ENCODE results near the gene FRMD3. TPM values are rescaled to one million over a fixed set of nuclear protein-coding genes. Genes with fewer than 3 reads are reported as not detected.

Gene FRMD3
- total RNA-seq, 1 donor from 2014 or later: 0.34 TPM

- intact Hi-C loops (cut with micrococcal nuclease): no loop called here
- Mint-ChIP-seq H3K27ac (no peak overlapping the region), H3K27me3 (ENCODE audit: low read depth) (no peaks in the 10 kb centered on the region), H3K9me3 (no peaks in the 10 kb centered on the region), H3K36me3 (ENCODE audit: low read depth) (no peaks in the 10 kb centered on the region), H3K4me3 (ENCODE audit: low read depth) (no peak overlapping the region), H3K4me1 (ENCODE audit: low read depth) (no peaks in the 10 kb centered on the region)
- DNase-seq (ENCODE audit: low spot score): no peak
Measured at GRCh38 chr9:83349031-83349430, 189.2 kb downstream of the FRMD3 start.

- no peaks in the 10 kb centered on the region for H3K4me1 Mint-ChIP-seq (ENCODE audit: low read depth)
- intact Hi-C loops (cut with micrococcal nuclease): no loop called here
- no peaks in the 10 kb centered on the region for H3K36me3 Mint-ChIP-seq (ENCODE audit: low read depth)
- H3K4me3 Mint-ChIP-seq (ENCODE audit: low read depth): no peak overlapping the region
- no peaks in the 10 kb centered on the region for H3K9me3 Mint-ChIP-seq
- H3K27me3 Mint-ChIP-seq (ENCODE audit: low read depth): no peaks in the 10 kb centered on the region
- H3K27ac Mint-ChIP-seq: no peak overlapping the region
- DNase-seq (ENCODE audit: low spot score): no peak
Measured at GRCh38 chr9:83346655-83347420, 191.4 kb downstream of the FRMD3 start.

GRCh38 chr9:83343366-83343999 lies 194.7 kb downstream of the FRMD3 start:
- no peaks in the 10 kb centered on the region for H3K9me3 Mint-ChIP-seq
- no peaks in the 10 kb centered on the region for H3K27me3 Mint-ChIP-seq (ENCODE audit: low read depth)
- intact Hi-C loops (cut with micrococcal nuclease): no loop called here
- H3K36me3 Mint-ChIP-seq (ENCODE audit: low read depth): no peaks in the 10 kb centered on the region
- no peaks in the 10 kb centered on the region for H3K4me1 Mint-ChIP-seq (ENCODE audit: low read depth)
- no peak for DNase-seq (ENCODE audit: low spot score)
- no peak overlapping the region for H3K27ac Mint-ChIP-seq
- H3K4me3 Mint-ChIP-seq (ENCODE audit: low read depth): no peak overlapping the region

GRCh38 chr9:83342731-83343130 lies 195.5 kb downstream of the FRMD3 start:
- no peak for DNase-seq (ENCODE audit: low spot score)
- intact Hi-C loops (cut with micrococcal nuclease): no loop called here
- H3K27me3 Mint-ChIP-seq (ENCODE audit: low read depth): no peaks in the 10 kb centered on the region
- no peak overlapping the region for H3K27ac Mint-ChIP-seq
- H3K36me3 Mint-ChIP-seq (ENCODE audit: low read depth): no peaks in the 10 kb centered on the region
- H3K9me3 Mint-ChIP-seq: no peaks in the 10 kb centered on the region
- no peak overlapping the region for H3K4me3 Mint-ChIP-seq (ENCODE audit: low read depth)
- H3K4me1 Mint-ChIP-seq (ENCODE audit: low read depth): no peaks in the 10 kb centered on the region

- Mint-ChIP-seq H3K36me3 (ENCODE audit: low read depth) (no peaks in the 10 kb centered on the region), H3K27ac (no peak overlapping the region), H3K9me3 (no peaks in the 10 kb centered on the region)
Measured at GRCh38 chr9:83342006-83342405, 196.2 kb downstream of the FRMD3 start.

GRCh38 chr9:83340451-83340850 lies 197.8 kb downstream of the FRMD3 start:
- Mint-ChIP-seq H3K27me3 (ENCODE audit: low read depth) (no peaks in the 10 kb centered on the region), H3K27ac (no peak overlapping the region), H3K4me1 (ENCODE audit: low read depth) (peaks cover 6% of the 10 kb centered on the region), H3K4me3 (ENCODE audit: low read depth) (no peak overlapping the region), H3K36me3 (ENCODE audit: low read depth) (no peaks in the 10 kb centered on the region), H3K9me3 (no peaks in the 10 kb centered on the region)
- intact Hi-C loops (cut with micrococcal nuclease): no loop called here
- DNase-seq (ENCODE audit: low spot score): no peak

More at GRCh38 chr9:83342006-83342405, 196.2 kb downstream of the FRMD3 start:
- H3K4me3 Mint-ChIP-seq (ENCODE audit: low read depth): no peak overlapping the region
- peaks cover 2% of the 10 kb centered on the region for H3K4me1 Mint-ChIP-seq (ENCODE audit: low read depth)
- no peak for DNase-seq (ENCODE audit: low spot score)
- H3K27me3 Mint-ChIP-seq (ENCODE audit: low read depth): no peaks in the 10 kb centered on the region
- intact Hi-C loops (cut with micrococcal nuclease): no loop called here

GRCh38 chr9:83339435-83339834 lies 198.8 kb downstream of the FRMD3 start:
- DNase-seq (ENCODE audit: low spot score): no peak
- peaks cover 6% of the 10 kb centered on the region for H3K4me1 Mint-ChIP-seq (ENCODE audit: low read depth)
- no peaks in the 10 kb centered on the region for H3K36me3 Mint-ChIP-seq (ENCODE audit: low read depth)
- no peak overlapping the region for H3K27ac Mint-ChIP-seq
- intact Hi-C loops (cut with micrococcal nuclease): loop anchor here (5.0 to 10.0 kb wide), 2 partner anchors 133 to 585 kb away; partner anchors contain the start of gene KIF27
- H3K4me3 Mint-ChIP-seq (ENCODE audit: low read depth): no peak overlapping the region
- H3K9me3 Mint-ChIP-seq: no peaks in the 10 kb centered on the region
- H3K27me3 Mint-ChIP-seq (ENCODE audit: low read depth): no peaks in the 10 kb centered on the region

GRCh38 chr9:83336706-83337105 lies 201.5 kb downstream of the FRMD3 start:
- Mint-ChIP-seq H3K9me3 (no peaks in the 10 kb centered on the region), H3K36me3 (ENCODE audit: low read depth) (no peaks in the 10 kb centered on the region), H3K4me3 (ENCODE audit: low read depth) (no peak overlapping the region), H3K27me3 (ENCODE audit: low read depth) (no peaks in the 10 kb centered on the region), H3K27ac (no peak overlapping the region), H3K4me1 (ENCODE audit: low read depth) (peaks cover 11% of the 10 kb centered on the region)
- intact Hi-C loops (cut with micrococcal nuclease): loop anchor here (5.0 to 10.0 kb wide), 2 partner anchors 136 to 588 kb away; partner anchors contain the start of gene KIF27
- no peak for DNase-seq (ENCODE audit: low spot score)

GRCh38 chr9:83334320-83334719 lies 203.9 kb downstream of the FRMD3 start:
- Mint-ChIP-seq H3K9me3 (no peaks in the 10 kb centered on the region), H3K27ac (no peak overlapping the region), H3K27me3 (ENCODE audit: low read depth) (no peaks in the 10 kb centered on the region), H3K4me3 (ENCODE audit: low read depth) (no peak overlapping the region), H3K36me3 (ENCODE audit: low read depth) (no peaks in the 10 kb centered on the region), H3K4me1 (ENCODE audit: low read depth) (peaks cover 11% of the 10 kb centered on the region)
- intact Hi-C loops (cut with micrococcal nuclease): loop anchor here (1.0 to 10.0 kb wide), 3 partner anchors 210 to 590 kb away; partner anchors contain the start of gene KIF27
- peak; percentile 55 for DNase-seq (ENCODE audit: low spot score)

GRCh38 chr9:83330207-83331196 lies 207.7 kb downstream of the FRMD3 start:
- no peak overlapping the region for H3K4me3 Mint-ChIP-seq (ENCODE audit: low read depth)
- no peak overlapping the region for H3K27ac Mint-ChIP-seq
- H3K4me1 Mint-ChIP-seq (ENCODE audit: low read depth): peaks cover 5% of the 10 kb centered on the region
- H3K36me3 Mint-ChIP-seq (ENCODE audit: low read depth): no peaks in the 10 kb centered on the region
- H3K9me3 Mint-ChIP-seq: no peaks in the 10 kb centered on the region
- intact Hi-C loops (cut with micrococcal nuclease): loop anchor here (10.0 kb wide), 1 partner anchor 594 kb away; the partner anchor contains the start of gene KIF27
- H3K27me3 Mint-ChIP-seq (ENCODE audit: low read depth): no peaks in the 10 kb centered on the region
- no peak for DNase-seq (ENCODE audit: low spot score)

- no peak for DNase-seq (ENCODE audit: low spot score)
- no peak overlapping the region for H3K27ac Mint-ChIP-seq
- intact Hi-C loops (cut with micrococcal nuclease): no loop called here
Measured at GRCh38 chr9:83327750-83328622, 210.2 kb downstream of the FRMD3 start.

GRCh38 chr9:83327323-83327722 lies 210.9 kb downstream of the FRMD3 start:
- DNase-seq (ENCODE audit: low spot score): no peak
- intact Hi-C loops (cut with micrococcal nuclease): no loop called here
- Mint-ChIP-seq H3K27ac (no peak overlapping the region), H3K27me3 (ENCODE audit: low read depth) (no peaks in the 10 kb centered on the region), H3K9me3 (no peaks in the 10 kb centered on the region), H3K4me1 (ENCODE audit: low read depth) (no peaks in the 10 kb centered on the region), H3K4me3 (ENCODE audit: low read depth) (no peak overlapping the region), H3K36me3 (ENCODE audit: low read depth) (no peaks in the 10 kb centered on the region)

More at GRCh38 chr9:83327750-83328622, 210.2 kb downstream of the FRMD3 start:
- Mint-ChIP-seq H3K9me3 (no peaks in the 10 kb centered on the region), H3K4me1 (ENCODE audit: low read depth) (no peaks in the 10 kb centered on the region), H3K36me3 (ENCODE audit: low read depth) (no peaks in the 10 kb centered on the region), H3K27me3 (ENCODE audit: low read depth) (no peaks in the 10 kb centered on the region), H3K4me3 (ENCODE audit: low read depth) (no peak overlapping the region)

Measured in activated T-helper 2 cell treated with anti-CD3 and anti-CD28 coated beads, Interferon-gamma antibody, Interleukin-2, Interleukin-4, amounts not matched to agents 10 μg/mL and 5 μg/mL and 100 μg/mL, durations not matched to agents 14 hours and 24 hours and 36 hours (primary cell).